IMR-90 (cell line): Measurements from ENCODE around the gene TMEM97. TPM values are rescaled to one million over a fixed set of nuclear protein-coding genes. Genes with fewer than 3 reads are reported as not detected.

Experiments
- ATAC-seq: fragments of 200-7000 bp; cut with Tn5 transposase; 2 replicates; pipeline ENCODE4 v1.9.1; 2020; ENCODE audit warnings: low read depth, mild to moderate bottlenecking, moderate library complexity
- BruUV-seq: library from RNA; stranded (reverse); fragments of 400-500 nt; replicated peaks from 2 replicates; lab custom pipeline; 2021; lab: Mats Ljungman, UMichigan
- CTCF ChIA-PET: fragments of 300-600 bp; formaldehyde crosslinking; extraction: SDS; loops from one replicate; lab custom pipeline; 2021; ENCODE audit warnings: antibody characterized with exemption; lab: Yijun Ruan, JAX
- POLR2A ChIA-PET: fragments of 300-600 bp; sonication (Branson Sonifier 250); formaldehyde crosslinking; loops from one replicate; lab custom pipeline; 2022; ENCODE audit warnings: antibody characterized with exemption; ENCODE audit not compliant: unreplicated experiment; lab: Charles Lee
- DNase-seq: peaks from one replicate; pipeline ENCODE4 v3.0.0; 2013
- H2AFZ ChIP-seq: replicated peaks from 2 replicates; pipeline ENCODE3; 2013; ENCODE audit warnings: low read length, mild to moderate bottlenecking; ENCODE audit not compliant: poor library complexity
- H2AK5ac ChIP-seq: 2 replicates; pipeline ENCODE4 v1.6.1; 2013; ENCODE audit warnings: low read depth, low read length, inconsistent platforms
- H2AK9ac ChIP-seq: replicated peaks from 2 replicates; pipeline ENCODE3; 2013; ENCODE audit warnings: mild to moderate bottlenecking, low read depth, low read length, moderate library complexity; ENCODE audit not compliant: poor library complexity
- H2BK120ac ChIP-seq: 2 replicates; pipeline ENCODE4 v1.6.1; 2013; ENCODE audit warnings: low read depth, low read length, inconsistent platforms
- H2BK15ac ChIP-seq: 3 replicates; pipeline ENCODE4 v1.6.1; 2013; ENCODE audit warnings: low read depth, low read length, inconsistent platforms
- H2BK20ac ChIP-seq: 2 replicates; pipeline ENCODE4 v1.6.1; 2013; ENCODE audit warnings: low read depth, mild to moderate bottlenecking, inconsistent platforms, low read length, moderate library complexity
- H2BK5ac ChIP-seq: 2 replicates; pipeline ENCODE4 v1.6.1; 2013; ENCODE audit warnings: mild to moderate bottlenecking, low read depth, low read length, inconsistent platforms; ENCODE audit not compliant: poor library complexity, severe bottlenecking
- H3K14ac ChIP-seq: replicated peaks from 2 replicates; pipeline ENCODE4 v1.6.1; 2013; ENCODE audit warnings: low read depth, low read length, inconsistent platforms
- H3K18ac ChIP-seq: 2 replicates; pipeline ENCODE4 v1.6.1; 2013; ENCODE audit warnings: low read depth, low read length, control low read depth
- H3K23ac ChIP-seq: 2 replicates; pipeline ENCODE4 v1.6.1; 2013; ENCODE audit warnings: low read depth, low read length, inconsistent platforms
- H3K27ac ChIP-seq: 2 replicates; pipeline ENCODE4 v1.5.1; 2013; ENCODE audit warnings: mild to moderate bottlenecking, control low read depth, low read length; ENCODE audit not compliant: insufficient read depth
- H3K27me3 ChIP-seq: 2 replicates; pipeline ENCODE4 v1.6.1; 2013; ENCODE audit warnings: low read length; ENCODE audit not compliant: control insufficient read depth, insufficient read depth
- H3K36me3 ChIP-seq: 2 replicates; pipeline ENCODE4 v1.6.1; 2013; ENCODE audit warnings: low read length, mixed read lengths; ENCODE audit not compliant: control insufficient read depth, insufficient read depth
- H3K4ac ChIP-seq: 2 replicates; pipeline ENCODE4 v1.6.1; 2013; ENCODE audit warnings: low read depth, low read length, inconsistent platforms
- H3K4me1 ChIP-seq: 2 replicates; pipeline ENCODE4 v1.6.1; 2013; ENCODE audit warnings: low read length, mixed read lengths; ENCODE audit not compliant: control insufficient read depth, insufficient read depth
- H3K4me2 ChIP-seq: 2 replicates; pipeline ENCODE4 v1.6.1; 2013; ENCODE audit warnings: low read depth, mild to moderate bottlenecking, control low read depth, low read length, moderate library complexity
- H3K4me3 ChIP-seq: 2 replicates; pipeline ENCODE4 v1.5.1; 2013; ENCODE audit warnings: low read depth, mild to moderate bottlenecking, control low read depth, low read length, moderate library complexity; ENCODE audit not compliant: insufficient read depth
- H3K56ac ChIP-seq: 2 replicates; pipeline ENCODE4 v1.6.1; 2013; ENCODE audit warnings: low read length, inconsistent platforms; ENCODE audit not compliant: insufficient read depth; ENCODE audit errors: extremely low read depth
- H3K79me1 ChIP-seq, 2 experiments: 2 replicates each; pipeline ENCODE4 v1.6.1; 2013; ENCODE audit warnings: low read length in 2 of 2, inconsistent platforms in 1 of 2, low read depth in 1 of 2
- H3K9ac ChIP-seq: 2 replicates; pipeline ENCODE4 v1.6.1; 2013; ENCODE audit warnings: low read depth, low read length, control low read depth
- H3K9me1 ChIP-seq: 2 replicates; pipeline ENCODE4 v1.6.1; 2013; ENCODE audit warnings: low read length, inconsistent platforms; ENCODE audit not compliant: insufficient read depth
- H3K9me3 ChIP-seq: 2 replicates; pipeline ENCODE4 v1.6.1; 2013; ENCODE audit warnings: low read length; ENCODE audit not compliant: control insufficient read depth, insufficient read depth
- H4K20me1 ChIP-seq: 2 replicates; pipeline ENCODE4 v1.6.1; 2013; ENCODE audit warnings: low read length, inconsistent platforms; ENCODE audit not compliant: insufficient read depth
- H4K5ac ChIP-seq: 2 replicates; pipeline ENCODE4 v1.6.1; 2013; ENCODE audit warnings: mild to moderate bottlenecking, low read depth, low read length, control low read depth
- H4K8ac ChIP-seq, 2 experiments: 2 replicates each; pipeline ENCODE4 v1.6.1; 2013; ENCODE audit warnings: low read depth in 2 of 2, low read length in 2 of 2, control low read depth in 1 of 2, inconsistent platforms in 1 of 2
- H4K91ac ChIP-seq: 2 replicates; pipeline ENCODE4 v1.6.1; 2013; ENCODE audit warnings: low read depth, low read length, inconsistent platforms; ENCODE audit not compliant: insufficient read depth
- BHLHE40 ChIP-seq: fragments of 150-350 bp; IDR thresholded peaks from 2 replicates; pipeline ENCODE4 v1.6.1; 2016; ENCODE audit warnings: mild to moderate bottlenecking, low read depth, low read length
- CEBPB ChIP-seq: IDR thresholded peaks from 2 replicates; pipeline ENCODE4 v1.6.1; 2012; ENCODE audit warnings: low read depth, low read length, improper control_type of control experiment
- CHD1 ChIP-seq: IDR thresholded peaks from 2 replicates; pipeline ENCODE4 v1.6.1; 2012; ENCODE audit warnings: low read depth, low read length, improper control_type of control experiment
- FOS ChIP-seq: fragments of 150-350 bp; IDR thresholded peaks from 2 replicates; pipeline ENCODE4 v1.6.1; 2016; ENCODE audit warnings: low read depth, low read length
- MAFK ChIP-seq: IDR thresholded peaks from 2 replicates; pipeline ENCODE4 v1.6.1; 2012; ENCODE audit warnings: low read depth, low read length, improper control_type of control experiment
- MAZ ChIP-seq: IDR thresholded peaks from 2 replicates; pipeline ENCODE4 v1.6.1; 2012; ENCODE audit warnings: low read depth, mild to moderate bottlenecking, low read length, improper control_type of control experiment, moderate library complexity, borderline replicate concordance
- MXI1 ChIP-seq: IDR thresholded peaks from 2 replicates; pipeline ENCODE4 v1.6.1; 2012; ENCODE audit warnings: low read depth, mild to moderate bottlenecking, low read length, moderate library complexity, borderline replicate concordance
- NFE2L2 ChIP-seq: fragments of 150-350 bp; IDR thresholded peaks from 2 replicates; pipeline ENCODE4 v1.6.1; 2016; ENCODE audit warnings: low read depth, mild to moderate bottlenecking, low read length
- SMC3 ChIP-seq: fragments of 150-350 bp; IDR thresholded peaks from 2 replicates; pipeline ENCODE4 v1.6.1; 2016; ENCODE audit warnings: low read depth, mild to moderate bottlenecking, antibody characterized with exemption, low read length, moderate library complexity
- USF2 ChIP-seq: fragments of 150-350 bp; IDR thresholded peaks from 2 replicates; pipeline ENCODE4 v1.6.1; 2017; ENCODE audit warnings: mild to moderate bottlenecking, antibody characterized with exemption, low read length, low read depth
- WGBS, 2 experiments: methylation state at CpG; one replicate each; pipeline versions ENCODE4 v1.1.5 to v1.1.7; 2013; ENCODE audit warnings: missing lambda C conversion rate in 2 of 2; ENCODE audit not compliant: insufficient read length in 1 of 2; ENCODE audit errors: extremely low coverage in 2 of 2; 5-methylcytosine and 5-hydroxymethylcytosine counted together
- dilution Hi-C: fragments of 300-500 bp; cut with HindIII; formaldehyde crosslinking; loops from one replicate; pipeline ENCODE4 v1.14.3; 2018; ENCODE audit warnings: low sequenced_read_pairs; ENCODE audit not compliant: unreplicated experiment
- in situ Hi-C: fragments of 300-500 bp; cut with MboI; formaldehyde crosslinking; loops from 3 replicates; pipeline ENCODE4 v1.14.3; 2019; ENCODE audit warnings: low sequenced_read_pairs, inconsistent platforms, mixed read lengths
- intact Hi-C: fragments of 100-400 bp; cut with micrococcal nuclease; formaldehyde crosslinking; loops from 2 replicates; pipeline ENCODE4 v1.10.0; 2022
- polyA plus RNA-seq, 3 experiments: library from polyadenylated mRNA; depleted of rRNA; stranded (reverse); fragments of >200 nt; gene quantifications; 2 replicates each; pipeline ENCODE4 v1.2.3, GENCODE V29; 2012; ENCODE audit warnings: low replicate concordance in 1 of 3
- total RNA-seq: library from RNA; depleted of rRNA; stranded (reverse); fragments of >200 nt; gene quantifications from 2 replicates; pipeline ENCODE4 v1.2.3, GENCODE V29; 2012

TMEM97 gene
- total and polyA plus RNA-seq, 2 of the 4 experiments (the other 2 are of a cell fraction) = 12.3 to 21.3 TPM

GRCh38 chr17:28348979-28349378 lies 30.0 kb downstream of the TMEM97 start:
- ATAC-seq = no peak

More at GRCh38 chr17:28348979-28349378, 30.0 kb downstream of the TMEM97 start:
- intact Hi-C loops (loop anchor here (2.0 kb wide), 1 partner anchor 68 kb away; no protein-coding TSS in a partner anchor), dilution Hi-C loops (no loop called here), in situ Hi-C loops (loop anchor here (25.0 kb wide), 1 partner anchor 812 kb away; no protein-coding TSS in a partner anchor)
- Histone ChIP-seq H3K14ac (no peak overlapping the region), H3K9me3 (no peaks in the 10 kb centered on the region), H3K79me1 (peaks cover 13 to 55% of the 10 kb centered on the region in 2 experiments), H3K18ac (no peak overlapping the region), H4K5ac (no peak overlapping the region), H3K9me1 (peaks cover 12% of the 10 kb centered on the region; the same call in 1 of the 2 replicates), H3K4ac (no peak overlapping the region), H3K23ac (no peak overlapping the region), H3K4me1 (peaks cover 16% of the 10 kb centered on the region), H3K27ac (no peak overlapping the region), H3K56ac (no peak overlapping the region), H2AK5ac (0 out of 2 replicates have a peak overlapping the region, but pooled peaks have one; percentile 30), H3K9ac (no peak overlapping the region), H3K4me2 (no peak overlapping the region), H2BK120ac (no peak overlapping the region), H2BK15ac (no peak overlapping the region), H3K36me3 (peaks cover 74% of the 10 kb centered on the region), H2BK20ac (no peak overlapping the region), H4K91ac (no peak overlapping the region), H2AK9ac (no peak overlapping the region), H3K27me3 (no peaks in the 10 kb centered on the region), H3K4me3 (no peak overlapping the region), H4K8ac (no peak overlapping the region), H2AFZ (no peak overlapping the region), H2BK5ac (no peak overlapping the region), H4K20me1 (peaks cover 13% of the 10 kb centered on the region)
- WGBS, 2 experiments = no CpG with 5 or more reads among the region's 3 CpGs
- no peak for TF ChIP-seq MAZ
- TF ChIP-seq MXI1 = no peak
- no peak for TF ChIP-seq USF2
- no peak for TF ChIP-seq SMC3
- TF ChIP-seq NFE2L2 = no peak
- TF ChIP-seq CHD1 = no peak
- no peak for TF ChIP-seq FOS
- no peak for TF ChIP-seq BHLHE40
- no peak for TF ChIP-seq CEBPB
- TF ChIP-seq MAFK = no peak
- DNase-seq = no peak
- no TSS peak for BruUV-seq
- POLR2A ChIA-PET = no interaction called here
- CTCF ChIA-PET = no interaction called here
